NOMO-1 treated with DMSO at 0.1 percent for 48 hours (cell line): Measurements from ENCODE around the gene KMO.

Source experiments
- DNase-seq: peaks from one replicate; lab custom pipeline; 2025; ENCODE audit not compliant: unreplicated experiment; lab: John Stamatoyannopoulos, UW

KMO gene

GRCh38 chr1:241624935-241625334 is 92.8 kb downstream of the KMO start:
- no peak for DNase-seq

- peak; percentile 64 for DNase-seq
Observed at GRCh38 chr1:241627453-241628259, 95.5 kb downstream of the KMO start.

GRCh38 chr1:241630005-241630404 is 97.8 kb downstream of the KMO start:
- DNase-seq: no peak

GRCh38 chr1:241630476-241630875 is 98.3 kb downstream of the KMO start:
- no peak for DNase-seq

GRCh38 chr1:241630899-241631298 is 98.7 kb downstream of the KMO start:
- no peak for DNase-seq

GRCh38 chr1:241631674-241632073 is 99.5 kb downstream of the KMO start:
- DNase-seq: no peak

DNA sequence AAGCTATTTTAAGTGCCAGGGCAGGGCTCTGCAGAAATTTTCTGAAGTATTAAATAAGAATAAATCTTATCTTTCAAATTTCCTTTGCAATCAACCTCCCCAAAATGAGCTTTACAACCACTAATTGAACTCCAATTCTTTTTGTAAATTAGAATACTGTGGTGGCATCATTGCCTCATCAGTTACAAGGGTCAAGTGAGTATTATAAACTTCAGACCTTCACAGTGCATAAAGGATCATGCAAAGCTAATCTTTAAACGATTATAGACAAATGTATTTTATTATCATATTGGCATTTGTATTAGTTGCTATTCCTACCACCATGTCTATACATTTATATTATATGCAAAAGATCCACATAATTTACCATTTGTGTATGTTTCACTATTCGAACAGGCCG is 100.8 kb downstream of the KMO start:
- no peak for DNase-seq

DNA sequence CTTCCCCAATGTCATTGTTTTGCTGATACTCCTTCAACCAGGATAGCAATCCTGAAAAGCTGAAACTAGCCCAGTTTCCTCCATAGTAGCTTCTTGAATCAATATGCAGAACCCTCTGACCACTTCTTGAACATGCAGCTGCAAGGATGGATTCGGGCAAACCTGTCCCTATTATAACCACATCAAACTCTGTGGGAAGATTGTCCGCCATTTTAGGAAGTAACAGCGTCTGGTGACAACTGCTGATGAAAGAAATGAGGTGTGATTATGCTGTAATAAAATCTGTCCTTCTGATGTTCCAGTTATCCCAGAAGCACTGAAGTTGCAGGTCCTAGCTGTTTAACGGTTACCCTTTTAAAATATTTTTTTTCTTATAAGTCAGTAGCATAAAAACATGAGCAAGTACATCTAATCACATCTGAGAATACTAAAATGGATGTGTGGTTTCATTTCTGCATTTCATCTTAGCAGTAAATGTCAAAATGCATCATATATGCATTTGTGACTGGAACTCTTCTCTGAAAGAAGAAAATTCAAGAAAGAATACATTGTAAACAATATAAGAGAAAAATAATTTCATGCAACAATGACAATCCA is 103.5 kb downstream of the KMO start:
- DNase-seq: no peak

DNA sequence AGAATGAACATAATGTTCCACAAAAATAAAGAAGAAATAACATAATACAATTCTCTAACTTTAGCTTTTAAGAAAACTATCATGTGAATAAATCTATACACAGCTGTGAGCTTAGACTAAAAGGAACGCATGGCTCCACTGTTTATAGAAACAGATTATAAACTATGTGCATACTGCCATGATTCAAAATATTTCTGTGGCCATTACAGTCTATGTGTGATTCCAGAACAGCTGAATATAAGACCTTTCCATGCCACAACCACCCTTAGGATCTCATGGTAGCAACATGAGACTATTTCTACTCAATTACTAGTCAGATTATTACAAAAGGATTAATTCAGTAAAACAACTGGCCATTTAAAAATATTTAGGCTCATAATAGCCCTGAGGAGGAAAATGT is 104.1 kb downstream of the KMO start:
- DNase-seq: no peak

GRCh38 chr1:241637046-241637590 is 104.9 kb downstream of the KMO start:
- DNase-seq: no peak

DNA sequence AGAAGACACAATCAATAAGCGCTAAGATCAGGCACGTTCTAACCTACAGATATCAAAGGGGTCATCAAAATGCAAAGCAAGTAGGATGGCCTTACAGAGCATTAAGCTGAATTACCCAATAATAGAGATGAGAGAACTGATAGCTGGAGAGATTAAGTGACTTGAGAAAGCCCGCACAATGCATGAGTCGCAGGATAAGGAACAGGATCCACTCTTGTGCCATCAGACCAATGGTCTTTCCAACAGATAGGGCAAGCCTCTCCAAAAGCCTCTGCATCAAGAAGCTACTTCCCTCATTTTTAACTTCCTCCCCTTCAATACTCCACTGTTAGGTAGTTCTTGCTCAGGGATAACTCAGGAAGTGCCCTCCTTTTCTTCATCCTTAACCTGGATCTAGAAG is 105.4 kb downstream of the KMO start:
- DNase-seq: peak; percentile 26

GRCh38 chr1:241638099-241638682 is 106.0 kb downstream of the KMO start:
- no peak for DNase-seq

- DNase-seq: peak; percentile 12
Observed at GRCh38 chr1:241638909-241639622, 106.9 kb downstream of the KMO start.

DNA sequence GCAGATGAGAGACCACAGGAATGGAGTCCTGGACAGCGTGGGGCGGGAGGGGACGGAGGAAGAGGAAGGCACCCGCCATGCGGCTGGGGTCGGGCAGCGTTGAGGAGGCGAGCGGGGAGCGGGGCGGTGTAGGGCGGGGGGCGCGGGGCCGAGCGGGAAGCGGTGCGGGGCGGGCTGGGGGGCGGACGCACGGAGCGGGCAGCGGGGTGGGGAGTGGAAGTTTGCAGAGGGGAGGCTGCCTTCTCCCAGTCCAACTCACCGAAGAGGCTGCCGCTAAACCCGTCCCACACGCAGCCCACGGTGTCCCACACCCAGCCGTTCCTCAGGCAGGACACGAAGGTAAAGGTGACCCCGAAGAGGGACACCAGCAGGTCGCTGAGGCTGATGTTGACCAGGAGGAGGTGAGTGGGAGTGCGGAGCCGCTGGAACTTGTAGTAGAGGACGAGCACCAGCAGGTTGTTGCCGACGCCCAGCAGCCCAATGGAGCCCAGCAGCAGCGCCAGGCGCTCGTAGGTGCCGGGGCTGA is 107.5 kb downstream of the KMO start:
- peak; percentile 41 for DNase-seq

DNA sequence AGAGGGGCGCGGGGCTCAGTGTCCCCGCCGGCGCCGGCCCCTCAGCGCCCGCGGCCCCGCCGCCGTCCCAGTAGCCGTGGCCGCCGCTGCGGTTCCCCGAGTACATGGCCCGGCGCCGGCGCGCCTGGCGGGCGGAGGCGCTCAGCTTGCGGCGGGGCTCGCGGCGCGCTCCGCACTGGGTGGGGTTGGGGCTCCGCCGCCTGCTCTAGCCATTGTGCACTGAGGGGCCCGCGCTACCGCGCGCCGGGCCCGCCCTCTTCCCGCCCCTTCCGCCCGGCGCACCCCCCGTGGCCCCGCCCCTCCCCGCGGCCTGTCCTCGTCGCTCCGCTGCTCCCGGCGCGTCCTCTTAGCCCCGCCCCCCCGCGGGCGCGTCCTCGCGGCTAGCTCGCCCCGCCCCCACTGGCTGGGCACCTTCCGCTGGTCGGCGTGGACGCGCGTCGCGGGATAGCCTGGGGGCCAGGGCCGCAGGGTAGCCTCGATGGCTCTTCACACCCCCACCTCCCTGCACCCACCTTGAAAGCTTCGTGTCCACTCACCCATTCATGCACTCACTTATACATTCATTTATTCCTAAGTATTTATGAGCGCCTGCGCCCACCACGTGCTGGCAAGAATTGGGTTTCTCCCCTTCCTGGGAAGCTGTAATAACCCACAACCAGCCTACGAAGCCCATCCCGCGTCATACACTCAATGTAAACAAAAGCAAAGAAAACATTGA is 108.1 kb downstream of the KMO start, which contains the start of the genes CHML and OPN3:
Gene CHML (minus strand): TSS at position 221 of the 718 bp plus-strand sequence. CDS start 4,603 bp downstream, outside the sequence.
Gene OPN3 (minus strand): TSS at position 221 of the 718 bp plus-strand sequence. CDS start 115 bp downstream, at position 106.
- peak; percentile 74 for DNase-seq

DNA sequence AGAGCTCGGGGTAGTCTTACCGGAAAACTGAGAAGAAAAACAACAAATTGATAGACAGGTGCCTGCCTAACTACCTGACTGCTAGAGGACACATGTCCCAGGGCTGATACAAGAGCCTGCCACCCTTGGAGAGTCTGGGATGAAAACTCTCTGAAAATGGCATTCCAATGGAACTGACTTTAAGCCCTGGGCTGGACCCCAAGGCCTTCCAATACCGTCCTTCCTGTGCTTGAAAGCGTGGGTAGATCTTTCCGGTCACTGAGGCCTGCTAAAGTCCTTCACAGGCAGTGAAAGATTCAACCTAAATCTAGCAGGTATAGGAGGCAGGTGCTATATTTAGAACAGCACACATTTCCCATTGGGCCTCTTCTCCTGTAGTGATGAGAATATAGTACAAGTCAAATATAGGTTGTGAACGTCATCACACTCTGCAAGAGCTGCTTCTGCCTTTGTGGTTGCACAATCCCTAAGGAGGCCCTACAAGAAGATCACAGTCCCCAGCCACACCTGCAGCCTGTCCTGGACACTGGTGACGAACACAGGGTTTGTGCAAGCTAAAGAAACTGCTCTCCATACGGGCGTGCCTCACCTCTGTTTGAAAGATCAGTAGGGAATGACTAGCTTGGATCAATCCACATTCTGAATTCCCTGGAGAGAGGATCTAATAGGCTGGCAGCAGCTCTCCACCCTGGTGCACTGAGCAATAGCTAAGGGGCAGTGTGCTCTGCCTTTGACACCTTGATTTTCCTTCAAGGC is 108.9 kb downstream of the KMO start:
- DNase-seq: peak; percentile 86

DNA sequence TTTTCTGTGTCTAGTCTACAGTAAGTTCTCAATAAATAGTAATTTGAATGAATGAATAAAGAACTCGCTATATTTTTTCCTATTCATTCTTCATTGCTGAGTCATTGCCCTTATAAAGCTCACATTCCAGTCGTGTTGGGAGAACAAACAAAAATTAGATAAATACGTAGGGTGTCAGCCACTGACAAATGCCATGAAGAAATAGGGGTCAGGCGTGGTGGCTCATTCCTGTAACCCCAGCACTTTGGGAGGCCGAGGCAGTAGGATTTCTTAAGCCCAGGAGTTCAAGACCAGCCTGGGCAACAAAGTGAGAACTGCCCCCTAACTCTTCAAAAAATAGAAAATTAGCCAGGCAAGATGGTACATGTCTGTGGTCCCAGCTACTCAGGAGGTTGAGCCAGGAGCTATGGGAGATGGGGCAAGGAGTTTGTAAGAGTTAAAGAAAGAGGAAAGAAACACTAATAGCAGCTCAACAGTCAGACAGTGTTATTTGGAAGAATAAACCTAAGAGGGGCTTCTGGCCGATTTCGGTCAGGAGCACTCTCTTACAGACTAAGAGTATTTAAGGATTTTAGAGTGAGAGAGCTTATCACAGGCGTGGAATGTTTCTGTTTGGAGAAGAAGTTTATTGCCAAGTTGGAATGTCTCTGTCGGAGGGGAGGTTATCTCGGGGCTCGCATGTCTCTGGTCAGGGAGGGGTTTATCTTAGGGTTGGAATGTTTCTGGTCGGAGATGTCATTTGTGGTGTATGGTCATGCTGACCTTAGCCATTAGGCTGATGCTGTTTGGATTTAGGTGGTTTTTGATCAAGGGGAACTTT is 109.8 kb downstream of the KMO start:
- no peak for DNase-seq

- no peak for DNase-seq
Observed at GRCh38 chr1:241642593-241642944, 110.4 kb downstream of the KMO start.

DNA sequence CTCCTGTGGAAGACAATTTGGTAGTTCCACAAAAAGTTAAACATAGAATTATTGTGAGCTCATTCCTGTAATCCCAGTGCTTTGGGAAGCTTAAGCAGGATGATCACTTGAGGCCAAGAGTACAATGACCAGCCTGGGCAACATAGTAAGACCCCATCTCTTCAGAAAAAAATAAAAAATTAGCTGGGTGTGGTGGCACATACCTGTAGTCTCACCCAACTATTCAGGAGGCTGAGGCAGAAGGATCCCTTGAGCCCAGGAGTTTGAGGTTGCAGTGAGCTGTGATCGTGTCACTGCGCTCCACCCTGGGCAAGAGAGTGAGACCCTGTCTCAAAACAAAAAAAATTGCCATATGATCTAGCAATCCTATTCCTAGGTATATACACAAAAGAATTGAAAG is 112.1 kb downstream of the KMO start:
- no peak for DNase-seq
